K562 treated with DMSO at 1 percent for 12 hours (cell line): Measurements from ENCODE around the gene ZNF578. TPM values are rescaled to one million over a fixed set of nuclear protein-coding genes. Genes with fewer than 3 reads are reported as not detected.

Experiments
- total RNA-seq: library from RNA; unstranded; fragments of 300-600 nt; gene quantifications from 2 replicates; pipeline ENCODE4 v1.2.3, GENCODE V29; 2022; ENCODE audit not compliant: insufficient read depth

Gene ZNF578
- total RNA-seq, result not detected in 2 replicates

DNA sequence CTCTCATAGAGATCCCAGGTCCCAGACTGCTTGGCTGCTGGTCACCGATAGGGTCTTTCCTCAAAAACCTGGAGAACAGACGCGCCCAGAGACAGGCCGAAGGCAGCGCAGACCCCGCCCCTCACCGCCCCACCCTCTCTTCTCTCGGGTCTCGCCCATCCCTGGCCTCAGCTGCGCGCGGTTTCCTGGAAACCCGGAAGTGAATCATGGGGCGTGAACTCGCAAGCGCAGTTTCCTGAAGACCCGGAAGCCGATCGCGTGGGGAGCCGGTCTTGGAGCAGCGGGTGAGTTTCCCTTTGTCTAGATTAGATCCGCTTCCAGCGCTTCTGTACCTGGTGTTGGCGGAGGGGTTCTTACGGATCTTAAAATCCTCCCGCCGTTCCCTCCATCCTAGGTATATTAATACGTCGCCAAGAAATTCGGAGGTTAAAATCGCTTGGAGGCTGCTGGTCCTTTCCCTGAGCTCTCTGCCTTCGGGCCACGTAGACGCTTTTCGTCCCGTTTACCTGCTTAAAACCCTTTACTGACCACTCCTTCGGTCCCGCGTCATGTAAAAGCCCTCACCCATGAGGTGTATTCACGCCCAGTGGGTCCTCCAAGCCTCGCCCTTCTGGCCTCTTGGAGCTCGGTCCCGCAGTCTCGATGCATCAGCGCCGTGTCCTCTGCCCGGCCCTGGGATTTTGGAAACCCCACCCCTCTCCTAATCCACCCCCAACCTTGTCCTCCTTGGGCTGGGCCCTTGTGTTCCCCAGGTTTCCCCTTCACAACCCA lies at the start of gene ZNF578:
Gene ZNF578, plus strand, starts transcription at position 230 of the 771 bp plus-strand sequence. CDS start 48,293 bp downstream, outside the sequence.

GRCh38 chr19:52428937-52429336 lies 24.4 kb upstream of the ZNF578 start, which contains the start of gene ZNF534:
Gene ZNF534 (plus strand): TSS chr19:52429148. CDS start chr19:52431475, 2,327 bp downstream.

GRCh38 chr19:52527134-52527955 lies 74.0 kb downstream of the ZNF578 start, which contains the start of gene ZNF808:
Gene ZNF808 (plus strand): TSS chr19:52527668. CDS start chr19:52543285, 15,617 bp downstream.

Other genes starting within 250 kb of the ZNF578 start
- gene ZNF766, start 184.0 kb upstream of the ZNF578 start, total RNA-seq, result 2.6 and 6.9 TPM in 2 replicates
- gene ZNF480, start 156.4 kb upstream of the ZNF578 start, total RNA-seq, result 2.8 and 3.2 TPM in 2 replicates
- gene ZNF610, start 117.3 kb upstream of the ZNF578 start, total RNA-seq, result not detected in 2 replicates
- not detected in 2 replicates for gene ZNF880, start 83.6 kb upstream of the ZNF578 start, total RNA-seq
- gene ZNF528, start 55.7 kb upstream of the ZNF578 start, total RNA-seq, result 1.3 and 3.0 TPM in 2 replicates
- gene ZNF534, start 24.4 kb upstream of the ZNF578 start, total RNA-seq, result 0.85 and 1.5 TPM in 2 replicates
- 0.85 and 4.0 TPM in 2 replicates for gene ZNF808, start 74.1 kb downstream of the ZNF578 start, total RNA-seq
- 5.2 and 9.6 TPM in 2 replicates for gene ZNF701, start 116.7 kb downstream of the ZNF578 start, total RNA-seq
- 8.8 and 47.6 TPM in 2 replicates for gene ZNF83, start 184.8 kb downstream of the ZNF578 start, total RNA-seq